Measurements from ENCODE around the gene LRRIQ1.

LRRIQ1 gene

DNA sequence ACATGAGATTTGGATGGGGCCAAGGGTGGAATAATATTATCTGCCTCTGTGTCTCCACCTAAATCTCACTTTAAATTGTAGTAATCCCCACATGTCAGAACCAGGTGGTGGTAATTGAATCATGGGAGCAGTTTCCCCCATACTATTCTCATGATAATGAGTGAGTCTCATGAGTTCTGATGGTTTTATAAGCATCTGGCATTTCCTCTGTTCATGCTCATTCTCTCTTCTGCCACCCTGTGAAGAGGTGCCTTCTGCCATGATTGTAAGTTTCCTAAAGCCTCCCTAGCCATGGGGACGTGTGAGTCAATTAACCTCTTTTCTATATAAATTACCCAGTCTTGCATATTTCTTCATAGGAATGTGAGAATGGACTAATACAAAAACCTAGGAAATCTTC, 29.9 kb upstream of the LRRIQ1 start:
- H3K9ac ChIP-seq (ENCODE audit: low read length) = no peak overlapping the region
- no peaks in the 10 kb centered on the region for H3K27me3 ChIP-seq (ENCODE audit: control insufficient read depth, insufficient read depth, low read length)
- H3K36me3 ChIP-seq (ENCODE audit: control insufficient read depth, insufficient read depth, low read length) = no peaks in the 10 kb centered on the region
- H3K9me3 ChIP-seq (ENCODE audit: control insufficient read depth, low read length) = no peaks in the 10 kb centered on the region
- no peak overlapping the region for H3K4me3 ChIP-seq (ENCODE audit: low read length)
- no peaks in the 10 kb centered on the region for H3K4me1 ChIP-seq (ENCODE audit: control insufficient read depth, insufficient read depth, low read length)

DNA sequence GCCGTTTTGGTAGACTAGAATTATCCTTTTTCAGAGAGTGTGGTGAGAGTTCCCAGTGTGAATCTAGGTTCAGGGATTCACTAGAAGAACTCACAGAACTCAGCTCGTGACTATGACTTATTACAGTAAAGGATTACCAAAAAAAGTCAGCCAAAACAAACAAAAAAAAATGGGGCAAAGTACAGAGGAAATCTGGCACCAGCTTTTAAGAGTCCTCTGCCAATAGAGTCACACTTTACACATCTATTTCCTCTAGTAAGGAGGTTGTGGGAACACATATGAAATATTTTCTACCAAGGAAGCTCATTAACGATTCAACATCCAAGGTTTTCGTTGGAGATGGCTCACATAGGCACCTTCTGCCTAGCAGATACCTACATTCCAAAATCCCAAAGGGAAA, 28.3 kb upstream of the LRRIQ1 start:
- Histone ChIP-seq H3K27me3 (ENCODE audit: control insufficient read depth, insufficient read depth, low read length) (no peaks in the 10 kb centered on the region), H3K4me3 (ENCODE audit: low read length) (no peak overlapping the region), H3K9ac (ENCODE audit: low read length) (no peak overlapping the region), H3K36me3 (ENCODE audit: control insufficient read depth, insufficient read depth, low read length) (no peaks in the 10 kb centered on the region), H3K4me1 (ENCODE audit: control insufficient read depth, insufficient read depth, low read length) (no peaks in the 10 kb centered on the region), H3K9me3 (ENCODE audit: control insufficient read depth, low read length) (no peaks in the 10 kb centered on the region)

DNA sequence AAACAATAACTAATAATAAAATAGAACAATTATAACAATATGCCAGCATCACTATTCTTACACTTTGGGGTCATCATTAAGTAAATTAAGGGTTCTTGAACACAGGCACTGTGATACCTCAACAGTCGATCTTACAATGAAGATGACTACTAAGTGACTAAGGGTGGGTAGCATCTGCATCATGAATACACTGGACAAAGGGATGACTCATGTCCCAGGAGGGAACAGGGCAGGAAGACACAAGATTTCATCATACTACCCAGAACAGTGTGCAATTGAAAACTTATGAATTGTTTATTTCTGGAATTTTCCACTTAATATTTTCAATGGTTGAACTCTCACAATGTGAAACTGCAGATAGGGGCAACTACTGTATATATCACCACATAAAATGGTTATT, 19.7 kb upstream of the LRRIQ1 start:
- Histone ChIP-seq H3K27me3 (ENCODE audit: control insufficient read depth, insufficient read depth, low read length) (no peaks in the 10 kb centered on the region), H3K36me3 (ENCODE audit: control insufficient read depth, insufficient read depth, low read length) (no peaks in the 10 kb centered on the region), H3K4me1 (ENCODE audit: control insufficient read depth, insufficient read depth, low read length) (no peaks in the 10 kb centered on the region), H3K9ac (ENCODE audit: low read length) (no peak overlapping the region), H3K9me3 (ENCODE audit: control insufficient read depth, low read length) (no peaks in the 10 kb centered on the region), H3K4me3 (ENCODE audit: low read length) (no peak overlapping the region)

GRCh38 chr12:85017133-85017532, 19.0 kb upstream of the LRRIQ1 start:
- Histone ChIP-seq H3K36me3 (ENCODE audit: control insufficient read depth, insufficient read depth, low read length) (no peaks in the 10 kb centered on the region), H3K9me3 (ENCODE audit: control insufficient read depth, low read length) (no peaks in the 10 kb centered on the region), H3K4me1 (ENCODE audit: control insufficient read depth, insufficient read depth, low read length) (no peaks in the 10 kb centered on the region), H3K4me3 (ENCODE audit: low read length) (no peak overlapping the region), H3K9ac (ENCODE audit: low read length) (no peak overlapping the region), H3K27me3 (ENCODE audit: control insufficient read depth, insufficient read depth, low read length) (no peaks in the 10 kb centered on the region)

GRCh38 chr12:85017618-85018017, 18.5 kb upstream of the LRRIQ1 start:
- Histone ChIP-seq H3K4me1 (ENCODE audit: control insufficient read depth, insufficient read depth, low read length) (no peaks in the 10 kb centered on the region), H3K9me3 (ENCODE audit: control insufficient read depth, low read length) (no peaks in the 10 kb centered on the region), H3K36me3 (ENCODE audit: control insufficient read depth, insufficient read depth, low read length) (no peaks in the 10 kb centered on the region), H3K9ac (ENCODE audit: low read length) (no peak overlapping the region), H3K27me3 (ENCODE audit: control insufficient read depth, insufficient read depth, low read length) (no peaks in the 10 kb centered on the region), H3K4me3 (ENCODE audit: low read length) (no peak overlapping the region)

DNA sequence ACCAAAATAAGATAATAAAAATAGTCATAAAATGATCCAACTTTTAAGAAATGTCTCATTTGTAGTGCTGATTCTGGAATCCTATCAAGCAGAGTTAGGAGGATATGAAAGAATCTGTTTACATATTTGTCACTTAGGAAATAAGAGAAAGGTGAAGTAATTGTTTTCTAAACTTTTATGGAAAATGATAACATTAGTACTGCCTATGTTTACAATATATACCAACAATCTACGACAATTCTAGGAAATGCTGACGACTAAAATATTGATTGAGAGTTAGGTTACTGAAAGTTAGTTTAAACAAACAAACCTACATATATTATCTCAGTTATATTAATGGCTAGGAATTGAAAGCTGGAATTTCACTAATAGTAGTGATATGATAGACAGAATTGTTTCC, 18.1 kb upstream of the LRRIQ1 start:
- no peaks in the 10 kb centered on the region for H3K9me3 ChIP-seq (ENCODE audit: control insufficient read depth, low read length)
- H3K4me1 ChIP-seq (ENCODE audit: control insufficient read depth, insufficient read depth, low read length) = no peaks in the 10 kb centered on the region
- no peak overlapping the region for H3K4me3 ChIP-seq (ENCODE audit: low read length)
- no peaks in the 10 kb centered on the region for H3K36me3 ChIP-seq (ENCODE audit: control insufficient read depth, insufficient read depth, low read length)
- H3K27me3 ChIP-seq (ENCODE audit: control insufficient read depth, insufficient read depth, low read length) = no peaks in the 10 kb centered on the region
- no peak overlapping the region for H3K9ac ChIP-seq (ENCODE audit: low read length)

GRCh38 chr12:85029456-85029855, 6.7 kb upstream of the LRRIQ1 start:
- Histone ChIP-seq H3K36me3 (ENCODE audit: control insufficient read depth, insufficient read depth, low read length) (no peaks in the 10 kb centered on the region), H3K4me1 (ENCODE audit: control insufficient read depth, insufficient read depth, low read length) (no peaks in the 10 kb centered on the region), H3K9me3 (ENCODE audit: control insufficient read depth, low read length) (no peaks in the 10 kb centered on the region), H3K27me3 (ENCODE audit: control insufficient read depth, insufficient read depth, low read length) (no peaks in the 10 kb centered on the region), H3K9ac (ENCODE audit: low read length) (no peak overlapping the region), H3K4me3 (ENCODE audit: low read length) (no peak overlapping the region)

DNA sequence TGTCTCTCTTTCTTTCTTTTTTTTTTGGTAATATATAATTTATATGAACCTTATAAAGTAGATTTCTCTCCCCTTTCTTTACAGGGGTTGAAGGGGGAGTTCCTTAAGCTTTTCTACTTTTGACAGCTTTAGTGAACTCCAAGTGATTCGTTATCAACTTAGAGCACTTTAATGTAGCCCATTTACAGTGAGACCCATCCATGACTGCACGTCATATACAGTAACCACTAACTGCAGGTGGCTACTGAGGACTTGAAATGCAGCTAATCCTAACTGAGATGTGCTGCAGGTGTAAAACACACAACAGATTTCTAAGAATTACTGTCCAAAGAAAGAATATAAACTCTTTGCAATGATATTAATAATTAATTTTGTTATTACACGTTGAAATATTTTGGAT, 582 bp downstream of the LRRIQ1 start:
- H3K27me3 ChIP-seq (ENCODE audit: control insufficient read depth, insufficient read depth, low read length) = no peaks in the 10 kb centered on the region
- no peak overlapping the region for H3K9ac ChIP-seq (ENCODE audit: low read length)
- no peaks in the 10 kb centered on the region for H3K36me3 ChIP-seq (ENCODE audit: control insufficient read depth, insufficient read depth, low read length)
- no peaks in the 10 kb centered on the region for H3K4me1 ChIP-seq (ENCODE audit: control insufficient read depth, insufficient read depth, low read length)
- H3K9me3 ChIP-seq (ENCODE audit: control insufficient read depth, low read length) = no peaks in the 10 kb centered on the region
- H3K4me3 ChIP-seq (ENCODE audit: low read length) = no peak overlapping the region

DNA sequence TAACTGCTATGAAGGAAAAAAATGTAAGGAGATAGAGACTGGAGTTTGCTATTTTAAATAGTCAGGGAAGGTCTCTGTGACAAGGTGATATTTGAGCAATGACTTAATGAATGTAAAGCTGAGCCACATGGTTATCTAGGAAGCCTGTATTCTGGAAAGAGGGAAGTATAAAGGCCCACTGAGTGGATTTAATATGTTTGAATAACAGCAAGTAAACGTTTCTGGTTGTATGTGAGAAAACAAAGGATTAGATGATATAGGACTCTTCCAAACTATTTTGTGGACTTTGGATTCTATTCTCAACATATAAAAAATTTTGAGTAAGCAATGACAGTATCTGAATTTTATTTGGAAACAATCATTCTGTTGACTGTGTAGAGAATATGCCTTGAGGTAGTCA, 5.2 kb downstream of the LRRIQ1 start:
- H3K9ac ChIP-seq (ENCODE audit: low read length) = no peak overlapping the region
- H3K4me3 ChIP-seq (ENCODE audit: low read length) = no peak overlapping the region
- H3K27me3 ChIP-seq (ENCODE audit: control insufficient read depth, insufficient read depth, low read length) = no peaks in the 10 kb centered on the region
- H3K9me3 ChIP-seq (ENCODE audit: control insufficient read depth, low read length) = no peaks in the 10 kb centered on the region
- no peaks in the 10 kb centered on the region for H3K4me1 ChIP-seq (ENCODE audit: control insufficient read depth, insufficient read depth, low read length)
- H3K36me3 ChIP-seq (ENCODE audit: control insufficient read depth, insufficient read depth, low read length) = no peaks in the 10 kb centered on the region

DNA sequence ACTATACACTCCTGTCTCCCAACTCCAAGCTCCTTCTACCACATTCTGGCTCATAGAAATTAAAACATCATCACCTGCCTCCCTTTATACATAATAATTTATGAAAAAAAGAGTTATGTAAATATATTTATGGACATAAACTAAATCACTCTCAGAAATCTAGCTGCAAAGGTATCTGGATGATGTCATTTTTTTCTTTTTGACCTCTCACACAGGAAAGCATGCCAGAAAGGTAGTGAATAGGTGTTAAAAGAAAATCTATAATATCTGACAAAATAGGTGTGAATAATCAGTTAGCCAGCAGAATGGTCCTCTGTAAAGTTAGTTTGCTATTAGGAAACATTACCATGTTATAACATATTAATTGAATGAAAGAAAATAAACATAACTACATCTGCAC, 7.7 kb downstream of the LRRIQ1 start:
- Histone ChIP-seq H3K4me3 (ENCODE audit: low read length) (no peak overlapping the region), H3K27me3 (ENCODE audit: control insufficient read depth, insufficient read depth, low read length) (no peaks in the 10 kb centered on the region), H3K9ac (ENCODE audit: low read length) (no peak overlapping the region), H3K9me3 (ENCODE audit: control insufficient read depth, low read length) (no peaks in the 10 kb centered on the region), H3K4me1 (ENCODE audit: control insufficient read depth, insufficient read depth, low read length) (no peaks in the 10 kb centered on the region), H3K36me3 (ENCODE audit: control insufficient read depth, insufficient read depth, low read length) (no peaks in the 10 kb centered on the region)

DNA sequence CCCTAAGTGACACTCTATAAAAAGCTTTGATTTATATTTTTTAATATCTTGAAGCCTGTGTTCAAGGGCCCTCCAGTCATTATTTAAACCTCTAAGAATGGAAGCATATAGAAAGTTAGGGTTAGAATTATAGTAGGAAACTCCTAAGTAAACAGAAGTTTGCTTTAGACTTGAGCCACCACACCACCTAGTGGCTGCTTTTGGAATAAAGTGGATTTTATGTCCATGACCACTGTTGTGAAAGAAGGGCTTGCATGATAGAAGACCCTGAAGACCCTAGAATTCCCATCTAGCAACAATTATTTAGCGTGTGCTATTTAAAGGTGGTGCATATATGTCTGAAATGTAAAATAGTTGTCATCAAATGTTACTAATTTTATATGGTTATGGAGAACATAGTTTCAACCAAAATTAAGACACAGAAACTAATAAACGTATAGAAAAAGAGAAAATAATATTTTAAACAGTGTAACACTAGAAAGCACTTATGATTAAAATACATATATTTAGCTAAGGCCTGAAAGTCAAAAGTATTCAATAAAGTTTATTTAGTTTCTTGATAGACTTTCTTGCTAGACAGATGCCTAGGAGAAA, 21.3 kb downstream of the LRRIQ1 start:
- H3K9ac ChIP-seq (ENCODE audit: low read length) = no peak overlapping the region
- H3K4me1 ChIP-seq (ENCODE audit: control insufficient read depth, insufficient read depth, low read length) = no peaks in the 10 kb centered on the region
- H3K9me3 ChIP-seq (ENCODE audit: control insufficient read depth, low read length) = no peaks in the 10 kb centered on the region
- no peaks in the 10 kb centered on the region for H3K36me3 ChIP-seq (ENCODE audit: control insufficient read depth, insufficient read depth, low read length)
- H3K27me3 ChIP-seq (ENCODE audit: control insufficient read depth, insufficient read depth, low read length) = no peaks in the 10 kb centered on the region
- H3K4me3 ChIP-seq (ENCODE audit: low read length) = no peak overlapping the region

GRCh38 chr12:85058339-85058738, 22.2 kb downstream of the LRRIQ1 start:
- no peak overlapping the region for H3K4me3 ChIP-seq (ENCODE audit: low read length)
- H3K9me3 ChIP-seq (ENCODE audit: control insufficient read depth, low read length) = no peaks in the 10 kb centered on the region
- no peak overlapping the region for H3K9ac ChIP-seq (ENCODE audit: low read length)
- H3K36me3 ChIP-seq (ENCODE audit: control insufficient read depth, insufficient read depth, low read length) = no peaks in the 10 kb centered on the region
- H3K27me3 ChIP-seq (ENCODE audit: control insufficient read depth, insufficient read depth, low read length) = no peaks in the 10 kb centered on the region
- no peaks in the 10 kb centered on the region for H3K4me1 ChIP-seq (ENCODE audit: control insufficient read depth, insufficient read depth, low read length)

DNA sequence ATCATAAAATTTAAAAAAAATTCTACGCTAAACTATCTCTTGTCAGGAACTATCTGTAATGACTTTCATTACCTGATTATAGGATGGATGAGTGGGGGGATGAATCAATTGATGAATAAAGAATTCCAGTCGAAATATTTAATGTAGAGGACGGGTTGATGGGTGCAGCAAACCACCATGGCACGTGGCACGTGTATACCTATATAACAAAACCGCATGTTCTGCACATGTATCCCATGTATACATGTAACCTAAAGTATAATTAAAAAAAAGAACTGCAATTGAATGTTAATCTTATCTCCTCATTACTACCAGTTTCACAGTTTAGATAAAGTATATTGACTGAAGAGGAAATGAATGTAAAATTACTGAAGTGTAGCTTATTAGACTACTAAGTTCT, 23.4 kb downstream of the LRRIQ1 start:
- H3K27me3 ChIP-seq (ENCODE audit: control insufficient read depth, insufficient read depth, low read length) = no peaks in the 10 kb centered on the region
- no peak overlapping the region for H3K9ac ChIP-seq (ENCODE audit: low read length)
- H3K9me3 ChIP-seq (ENCODE audit: control insufficient read depth, low read length) = no peaks in the 10 kb centered on the region
- no peak overlapping the region for H3K4me3 ChIP-seq (ENCODE audit: low read length)
- no peaks in the 10 kb centered on the region for H3K36me3 ChIP-seq (ENCODE audit: control insufficient read depth, insufficient read depth, low read length)
- H3K4me1 ChIP-seq (ENCODE audit: control insufficient read depth, insufficient read depth, low read length) = no peaks in the 10 kb centered on the region

All from mucosa of stomach (tissue), 1 donor.